HepG2 (cell line): ENCODE measurements around the gene TMEM182. TPM values are rescaled to one million over a fixed set of nuclear protein-coding genes. Genes with fewer than 3 reads are reported as not detected.
A peak's percentile ranks its signal among the peaks of the same experiment; 100 is the strongest.

Experiments used
- BRD4 ChIP-seq: sonication (generic); formaldehyde crosslinking; IDR thresholded peaks from 2 replicates; pipeline ENCODE4 v1.4.0; 2020; ENCODE audit warnings: missing genetic modification reagents
- CBX1 ChIP-seq: IDR thresholded peaks from one replicate; pipeline ENCODE4 v1.6.1; 2016; ENCODE audit warnings: antibody characterized with exemption, low read depth
- HDAC6 ChIP-seq: fragments of 200-600 bp; sonication (generic); IDR thresholded peaks from 2 replicates; pipeline ENCODE4 v1.7.0; 2017; ENCODE audit warnings: mild to moderate bottlenecking, antibody characterized with exemption, low read length, low read depth
- KLF9 ChIP-seq: IDR thresholded peaks from 2 replicates; pipeline ENCODE4 v1.6.1; 2016; ENCODE audit warnings: low read depth
- NFKBIZ ChIP-seq: IDR thresholded peaks from 2 replicates; pipeline ENCODE4 v1.6.1; 2018; ENCODE audit warnings: missing genetic modification reagents, missing compliant biosample characterization
- REPIN1 ChIP-seq: sonication (generic); formaldehyde crosslinking; IDR thresholded peaks from 2 replicates; pipeline ENCODE4 v1.8.0; 2022; ENCODE audit warnings: missing genetic modification reagents, low read depth, mild to moderate bottlenecking, borderline replicate concordance
- SMARCE1 ChIP-seq: fragments of 450-650 bp; IDR thresholded peaks from 2 replicates; pipeline ENCODE4 v1.6.1; 2017; ENCODE audit warnings: borderline replicate concordance
- SOX13 ChIP-seq, 3 experiments: fragments of 450-650 bp in 1 of 3; sonication (generic) in 1 of 3; formaldehyde crosslinking in 1 of 3; IDR thresholded peaks in 2 of 3; conservative IDR thresholded peaks in 1 of 3; 2 replicates each; pipeline versions ENCODE4 v1.5.0 to v1.6.1; 2016 to 2020; ENCODE audit warnings: antibody characterized with exemption in 1 of 3, mild to moderate bottlenecking in 1 of 3, missing compliant biosample characterization in 1 of 3, missing genetic modification reagents in 1 of 3, moderate library complexity in 1 of 3
- WIZ ChIP-seq: sonication (generic); formaldehyde crosslinking; IDR thresholded peaks from 2 replicates; pipeline ENCODE4 v1.5.1; 2020; ENCODE audit warnings: mild to moderate bottlenecking, missing genetic modification reagents
- ZIK1 ChIP-seq: sonication (generic); formaldehyde crosslinking; IDR thresholded peaks from 2 replicates; pipeline ENCODE4 v1.5.0; 2020; ENCODE audit warnings: mild to moderate bottlenecking, low read depth, missing genetic modification reagents, borderline replicate concordance
- polyA plus RNA-seq, 8 experiments: library from polyadenylated mRNA; depleted of rRNA in 3 of 8; stranded (reverse) in 7 of 8; unstranded in 1 of 8; fragments of >200 nt; fragmentation: Illumina TruSeq in 4 of 8; extraction: Trizol in 4 of 8; gene quantifications; 2 replicates each; pipeline versions ENCODE4 v1.2.1 to v1.2.3, GENCODE V29; 2011 to 2016; ENCODE audit warnings: low read depth in 4 of 8, missing spikeins in 1 of 8, mixed read lengths in 1 of 8; ENCODE audit not compliant: insufficient read depth in 1 of 8
- total RNA-seq, 5 experiments: library from RNA; depleted of rRNA; stranded (reverse); fragments of >200 nt; fragmentation: Illumina TruSeq; extraction: Trizol; gene quantifications; 2 replicates each; pipeline ENCODE4 v1.2.3, GENCODE V29; 2016; ENCODE audit warnings: low read depth in 1 of 5
- TF ChIP-seq, protein P1 (sequence below): sonication (generic); formaldehyde crosslinking; IDR thresholded peaks from 2 replicates; pipeline ENCODE4 v1.5.0; 2020; ENCODE audit warnings: mild to moderate bottlenecking, missing genetic modification reagents, borderline replicate concordance
- TF ChIP-seq, protein P2 (sequence below): sonication (generic); formaldehyde crosslinking; IDR thresholded peaks from 2 replicates; pipeline ENCODE4 v1.8.0; 2022; ENCODE audit warnings: mild to moderate bottlenecking, missing genetic modification reagents, moderate library complexity
- TF ChIP-seq, protein P3 (sequence below): sonication (generic); formaldehyde crosslinking; IDR thresholded peaks from 2 replicates; pipeline ENCODE4 v1.8.1; 2023; ENCODE audit warnings: mild to moderate bottlenecking, moderate library complexity, missing genetic modification reagents
- TF ChIP-seq, protein P4 (sequence below): sonication (generic); formaldehyde crosslinking; IDR thresholded peaks from 2 replicates; pipeline ENCODE4 v1.4.0; 2020; ENCODE audit warnings: missing genetic modification reagents, borderline replicate concordance

TMEM182 gene
- total and polyA plus RNA-seq, 2 of the 13 experiments (the other 11 are each of a cell fraction or from before 2014, with no cell fraction given), result 8.7 to 8.9 TPM

DNA sequence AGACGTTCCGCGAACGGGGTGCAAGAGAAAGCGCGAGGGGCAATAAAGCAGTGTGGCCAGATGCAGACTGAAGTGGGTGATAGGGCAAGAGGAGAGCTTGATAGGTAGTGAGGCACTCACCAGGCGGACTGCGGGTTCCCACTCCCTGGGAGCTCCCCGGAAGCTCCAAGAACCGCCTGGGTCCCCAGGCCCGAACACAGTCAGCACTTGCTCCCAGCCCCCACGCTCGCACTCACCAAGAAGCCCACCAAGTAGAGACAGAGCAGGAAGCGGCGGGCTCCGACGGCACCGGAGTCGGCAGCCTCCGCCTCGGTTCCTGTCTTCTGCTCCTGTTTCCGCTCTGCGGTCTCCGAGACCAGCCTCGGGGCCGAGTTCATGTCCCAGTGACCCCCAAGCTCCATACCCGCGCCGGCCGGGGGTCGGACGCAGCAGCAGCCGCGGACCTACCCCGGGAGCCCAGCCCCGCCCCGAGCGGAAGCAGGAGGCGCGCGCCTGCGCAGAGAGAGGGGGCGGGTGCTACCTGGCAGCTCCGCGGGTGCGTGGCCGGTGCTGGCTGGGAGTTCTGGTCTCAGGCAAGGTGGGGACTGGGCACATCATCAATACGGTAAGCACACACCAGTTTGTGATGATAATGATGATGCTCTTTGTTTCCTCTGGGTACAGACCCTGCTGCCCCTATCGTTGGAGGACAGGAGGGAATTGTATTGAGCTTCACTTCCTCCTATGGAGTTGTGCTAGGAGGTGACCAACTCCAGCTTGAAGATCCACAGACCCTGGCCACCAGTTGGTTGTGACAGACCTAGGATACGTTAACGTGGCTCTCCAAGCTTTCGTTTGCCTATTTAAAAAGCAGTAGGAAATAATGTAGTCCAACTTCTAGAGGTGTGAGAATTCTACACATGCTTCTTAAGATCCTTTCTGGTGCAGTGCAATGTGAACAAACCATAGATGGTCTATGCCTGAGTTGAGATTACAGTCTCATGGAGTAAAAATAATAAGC lies 25.1 kb upstream of the TMEM182 start (continued):
- TF ChIP-seq, protein P1, sequence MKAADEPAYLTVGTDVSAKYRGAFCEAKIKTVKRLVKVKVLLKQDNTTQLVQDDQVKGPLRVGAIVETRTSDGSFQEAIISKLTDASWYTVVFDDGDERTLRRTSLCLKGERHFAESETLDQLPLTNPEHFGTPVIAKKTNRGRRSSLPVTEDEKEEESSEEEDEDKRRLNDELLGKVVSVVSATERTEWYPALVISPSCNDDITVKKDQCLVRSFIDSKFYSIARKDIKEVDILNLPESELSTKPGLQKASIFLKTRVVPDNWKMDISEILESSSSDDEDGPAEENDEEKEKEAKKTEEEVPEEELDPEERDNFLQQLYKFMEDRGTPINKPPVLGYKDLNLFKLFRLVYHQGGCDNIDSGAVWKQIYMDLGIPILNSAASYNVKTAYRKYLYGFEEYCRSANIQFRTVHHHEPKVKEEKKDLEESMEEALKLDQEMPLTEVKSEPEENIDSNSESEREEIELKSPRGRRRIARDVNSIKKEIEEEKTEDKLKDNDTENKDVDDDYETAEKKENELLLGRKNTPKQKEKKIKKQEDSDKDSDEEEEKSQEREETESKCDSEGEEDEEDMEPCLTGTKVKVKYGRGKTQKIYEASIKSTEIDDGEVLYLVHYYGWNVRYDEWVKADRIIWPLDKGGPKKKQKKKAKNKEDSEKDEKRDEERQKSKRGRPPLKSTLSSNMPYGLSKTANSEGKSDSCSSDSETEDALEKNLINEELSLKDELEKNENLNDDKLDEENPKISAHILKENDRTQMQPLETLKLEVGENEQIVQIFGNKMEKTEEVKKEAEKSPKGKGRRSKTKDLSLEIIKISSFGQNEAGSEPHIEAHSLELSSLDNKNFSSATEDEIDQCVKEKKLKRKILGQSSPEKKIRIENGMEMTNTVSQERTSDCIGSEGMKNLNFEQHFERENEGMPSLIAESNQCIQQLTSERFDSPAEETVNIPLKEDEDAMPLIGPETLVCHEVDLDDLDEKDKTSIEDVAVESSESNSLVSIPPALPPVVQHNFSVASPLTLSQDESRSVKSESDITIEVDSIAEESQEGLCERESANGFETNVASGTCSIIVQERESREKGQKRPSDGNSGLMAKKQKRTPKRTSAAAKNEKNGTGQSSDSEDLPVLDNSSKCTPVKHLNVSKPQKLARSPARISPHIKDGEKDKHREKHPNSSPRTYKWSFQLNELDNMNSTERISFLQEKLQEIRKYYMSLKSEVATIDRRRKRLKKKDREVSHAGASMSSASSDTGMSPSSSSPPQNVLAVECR (CRISPR knock-in tag), result peak; percentile 94
- TF ChIP-seq, protein P2, sequence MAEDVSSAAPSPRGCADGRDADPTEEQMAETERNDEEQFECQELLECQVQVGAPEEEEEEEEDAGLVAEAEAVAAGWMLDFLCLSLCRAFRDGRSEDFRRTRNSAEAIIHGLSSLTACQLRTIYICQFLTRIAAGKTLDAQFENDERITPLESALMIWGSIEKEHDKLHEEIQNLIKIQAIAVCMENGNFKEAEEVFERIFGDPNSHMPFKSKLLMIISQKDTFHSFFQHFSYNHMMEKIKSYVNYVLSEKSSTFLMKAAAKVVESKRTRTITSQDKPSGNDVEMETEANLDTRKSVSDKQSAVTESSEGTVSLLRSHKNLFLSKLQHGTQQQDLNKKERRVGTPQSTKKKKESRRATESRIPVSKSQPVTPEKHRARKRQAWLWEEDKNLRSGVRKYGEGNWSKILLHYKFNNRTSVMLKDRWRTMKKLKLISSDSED (CRISPR knock-in tag), result peak; percentile 73; the same call in 1 of the 2 replicates
- TF ChIP-seq, protein P3, sequence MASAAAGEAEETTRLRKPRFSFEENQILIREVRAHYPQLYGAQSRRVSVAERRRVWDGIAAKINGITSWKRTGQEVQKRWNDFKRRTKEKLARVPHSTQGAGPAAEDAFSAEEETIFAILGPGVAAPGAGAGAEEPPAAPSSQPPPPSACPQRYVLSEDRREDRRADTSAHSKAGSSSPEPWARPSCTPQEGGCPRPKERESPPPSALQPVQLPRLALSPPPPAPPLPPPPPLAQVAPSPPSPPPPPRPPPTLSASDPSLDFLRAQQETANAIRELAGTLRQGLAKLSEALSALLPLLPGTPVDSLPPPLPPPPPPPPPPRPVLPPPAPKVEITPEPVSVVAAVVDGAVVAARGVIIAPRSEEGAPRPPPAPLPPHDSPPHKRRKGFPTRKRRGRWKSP, result peak; percentile 33; the same call in 1 of the 2 replicates
- TF ChIP-seq SMARCE1 (no peak), BRD4 (CRISPR knock-in tag) (peak; percentile 29; the same call in 1 of the 2 replicates), CBX1 (peak; percentile 35), SOX13 (IDR thresholded peaks at IDR 0.05) (peak; percentile 30; the same call in 1 of the 2 replicates), SOX13 (CRISPR knock-in tag; conservative IDR thresholded peaks at IDR 0.05 in 1 of 2, IDR thresholded peaks at IDR 0.05 in 1 of 2) (no peak; a peak in 1 of 4 replicates), NFKBIZ (CRISPR knock-in tag) (0 out of 2 replicates have a peak, but pooled peaks have one; percentile 69), WIZ (CRISPR knock-in tag) (0 out of 2 replicates have a peak, but pooled peaks have one; percentile 60), REPIN1 (CRISPR knock-in tag) (peak; percentile 59; the same call in 1 of the 2 replicates), KLF9 (CRISPR knock-in tag) (peak; percentile 59; the same call in 1 of the 2 replicates), ZIK1 (CRISPR knock-in tag) (peak; percentile 52; the same call in 1 of the 2 replicates), HDAC6 (no peak)
- TF ChIP-seq, protein P4, sequence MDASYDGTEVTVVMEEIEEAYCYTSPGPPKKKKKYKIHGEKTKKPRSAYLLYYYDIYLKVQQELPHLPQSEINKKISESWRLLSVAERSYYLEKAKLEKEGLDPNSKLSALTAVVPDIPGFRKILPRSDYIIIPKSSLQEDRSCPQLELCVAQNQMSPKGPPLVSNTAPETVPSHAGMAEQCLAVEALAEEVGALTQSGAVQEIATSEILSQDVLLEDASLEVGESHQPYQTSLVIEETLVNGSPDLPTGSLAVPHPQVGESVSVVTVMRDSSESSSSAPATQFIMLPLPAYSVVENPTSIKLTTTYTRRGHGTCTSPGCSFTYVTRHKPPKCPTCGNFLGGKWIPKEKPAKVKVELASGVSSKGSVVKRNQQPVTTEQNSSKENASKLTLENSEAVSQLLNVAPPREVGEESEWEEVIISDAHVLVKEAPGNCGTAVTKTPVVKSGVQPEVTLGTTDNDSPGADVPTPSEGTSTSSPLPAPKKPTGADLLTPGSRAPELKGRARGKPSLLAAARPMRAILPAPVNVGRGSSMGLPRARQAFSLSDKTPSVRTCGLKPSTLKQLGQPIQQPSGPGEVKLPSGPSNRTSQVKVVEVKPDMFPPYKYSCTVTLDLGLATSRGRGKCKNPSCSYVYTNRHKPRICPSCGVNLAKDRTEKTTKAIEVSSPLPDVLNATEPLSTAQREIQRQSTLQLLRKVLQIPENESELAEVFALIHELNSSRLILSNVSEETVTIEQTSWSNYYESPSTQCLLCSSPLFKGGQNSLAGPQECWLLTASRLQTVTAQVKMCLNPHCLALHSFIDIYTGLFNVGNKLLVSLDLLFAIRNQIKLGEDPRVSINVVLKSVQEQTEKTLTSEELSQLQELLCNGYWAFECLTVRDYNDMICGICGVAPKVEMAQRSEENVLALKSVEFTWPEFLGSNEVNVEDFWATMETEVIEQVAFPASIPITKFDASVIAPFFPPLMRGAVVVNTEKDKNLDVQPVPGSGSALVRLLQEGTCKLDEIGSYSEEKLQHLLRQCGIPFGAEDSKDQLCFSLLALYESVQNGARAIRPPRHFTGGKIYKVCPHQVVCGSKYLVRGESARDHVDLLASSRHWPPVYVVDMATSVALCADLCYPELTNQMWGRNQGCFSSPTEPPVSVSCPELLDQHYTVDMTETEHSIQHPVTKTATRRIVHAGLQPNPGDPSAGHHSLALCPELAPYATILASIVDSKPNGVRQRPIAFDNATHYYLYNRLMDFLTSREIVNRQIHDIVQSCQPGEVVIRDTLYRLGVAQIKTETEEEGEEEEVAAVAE (CRISPR knock-in tag), result peak; percentile 52; the same call in 1 of the 2 replicates
